Measurements from ENCODE around the gene LEF1. TPM values are rescaled to one million over a fixed set of nuclear protein-coding genes. Genes with fewer than 3 reads are reported as not detected.

The LEF1 gene
- total and polyA plus RNA-seq, 9 of the 15 experiments (the other 6 are each of a cell fraction or from before 2014, with no cell fraction given) = 15.1 to 81.1 (median 29.7) TPM

- POLR2A ChIA-PET = interaction anchor here (0.6 to 1.4 kb wide), 2 partner anchors 10 to 56 kb away, joined by 5 read pairs; no protein-coding TSS in a partner anchor
- DNase-seq (ENCODE audit: extremely low read depth in 1 of 4, low spot score in 3 of 4) = peak; percentile 19 to 44 (median 28)
- H3K4me3 ChIP-seq = no peak overlapping the region
- H3K79me2 ChIP-seq (ENCODE audit: control insufficient read depth, insufficient read depth, low read length) = peaks cover 12% of the 10 kb centered on the region; the same call in 1 of the 3 replicates
- peaks cover 19 to 56% of the 10 kb centered on the region in 2 experiments for H3K4me1 ChIP-seq (replicated peaks in 1 of 2; ENCODE audit: control insufficient read depth in 2 of 2, insufficient read depth in 2 of 2, low read length in 2 of 2)
- H3K9me1 ChIP-seq (ENCODE audit: control insufficient read depth, insufficient read depth, low read length) = no peaks in the 10 kb centered on the region
- H3K27me3 ChIP-seq (ENCODE audit: control insufficient read depth in 2 of 2, insufficient read depth in 2 of 2, low read length in 2 of 2) = no peaks in the 10 kb centered on the region
- H4K20me1 ChIP-seq (replicated peaks; ENCODE audit: control insufficient read depth, insufficient read depth, low read length) = no peaks in the 10 kb centered on the region
- no peak overlapping the region for H2AFZ ChIP-seq (ENCODE audit: low read depth, low read length)
- in situ Hi-C loops (cut with MboI) (no loop called here), intact Hi-C loops (cut with micrococcal nuclease) (no loop called here)
- peak; percentile 71 for FAIRE-seq
- no TSS peak for BruUV-seq (replicated peaks)
- peak overlapping the region; percentile 3; the same call in 1 of the 3 replicates for H3K27ac ChIP-seq (ENCODE audit: extremely low read depth, low read depth, low read length)
- CTCF ChIA-PET (ENCODE audit: low intra/inter-chr PET ratio) = no interaction called here
- WGBS (ENCODE audit: insufficient coverage, low coverage, missing lambda C conversion rate) = 13% methylated on average over 3 of the region's 3 CpGs
- ATAC-seq = peak; percentile 22
- H3K9me3 ChIP-seq (replicated peaks; ENCODE audit: control insufficient read depth, insufficient read depth, low read depth, low read length) = no peaks in the 10 kb centered on the region
- no peak overlapping the region for H3K9ac ChIP-seq (ENCODE audit: insufficient read depth in 1 of 2, low read depth in 2 of 2, low read length in 2 of 2)
- no peaks in the 10 kb centered on the region for H3K36me3 ChIP-seq (ENCODE audit: control insufficient read depth, insufficient read depth, low read length)
- no peak overlapping the region for H3K4me2 ChIP-seq (ENCODE audit: insufficient read depth, low read length)
- no peak for TF ChIP-seq ZNF592 (IDR thresholded peaks at IDR 0.05)
- TF ChIP-seq TFAM (CRISPR knock-in tag; conservative IDR thresholded peaks at IDR 0.05) = no peak
- peak; percentile 57 for TF ChIP-seq DPF2 (IDR thresholded peaks at IDR 0.05)
- peak; percentile 54; the same call in 1 of the 2 replicates for TF ChIP-seq ARID1B (IDR thresholded peaks at IDR 0.05)
- no peak for TF ChIP-seq PHTF2 (CRISPR knock-in tag; IDR thresholded peaks at IDR 0.05)
- TF ChIP-seq SIRT6 (IDR thresholded peaks at IDR 0.05; ENCODE audit: low read depth, low read length) = no peak
- TF ChIP-seq RBFOX2 (IDR thresholded peaks at IDR 0.05; ENCODE audit: low read depth, low read length) = no peak
- TF ChIP-seq ARID3A (IDR thresholded peaks at IDR 0.05; ENCODE audit: borderline replicate concordance, low read depth, low read length) = 0 out of 2 replicates have a peak, but pooled peaks have one; percentile 33
- no peak for TF ChIP-seq ZNF57 (CRISPR knock-in tag; IDR thresholded peaks at IDR 0.05)
- no peak for TF ChIP-seq CBX5 (IDR thresholded peaks at IDR 0.05; ENCODE audit: borderline replicate concordance, low read depth)
- TF ChIP-seq ATF3 (IDR thresholded peaks at IDR 0.05) = peak; percentile 81
- no peak for TF ChIP-seq ATF3 (CRISPR knock-in tag; conservative IDR thresholded peaks at IDR 0.05)
- no peak for TF ChIP-seq JUNB (CRISPR knock-in tag; conservative IDR thresholded peaks at IDR 0.05)
- TF ChIP-seq ZNF707 (CRISPR knock-in tag; conservative IDR thresholded peaks at IDR 0.05) = no peak
- TF ChIP-seq KAT7 (CRISPR knock-in tag; IDR thresholded peaks at IDR 0.05; ENCODE audit: borderline replicate concordance) = peak; percentile 8; the same call in 1 of the 2 replicates
- TF ChIP-seq MTA2 (IDR thresholded peaks at IDR 0.05; ENCODE audit: low read depth) = no peak
Measured at GRCh38 chr4:108118505-108118904, 50.2 kb downstream of the LEF1 start.

All from K562 (cell line).